Neural crest cell (in vitro differentiated cells): ENCODE measurements around the gene DHRS7B. TPM values are rescaled to one million over a fixed set of nuclear protein-coding genes. Genes with fewer than 3 reads are reported as not detected.

ENCODE experiments used
- DNase-seq: peaks from one replicate; pipeline ENCODE4 v3.0.0; 2021; ENCODE audit warnings: low read depth, mixed read lengths, low spot score
- H3K27ac Mint-ChIP-seq: one replicate; pipeline ENCODE4 v1.8.0; 2021; ENCODE audit warnings: mild to moderate bottlenecking, mixed read lengths; ENCODE audit not compliant: unreplicated experiment
- H3K27me3 Mint-ChIP-seq: 2 replicates; pipeline ENCODE4 v1.8.0; 2021; ENCODE audit warnings: low read depth, mild to moderate bottlenecking, mixed read lengths
- H3K36me3 Mint-ChIP-seq: 2 replicates; pipeline ENCODE4 v1.8.0; 2021; ENCODE audit warnings: low read depth, mild to moderate bottlenecking, mixed read lengths
- H3K4me1 Mint-ChIP-seq: 2 replicates; pipeline ENCODE4 v1.8.0; 2021; ENCODE audit warnings: mixed read lengths
- H3K4me3 Mint-ChIP-seq: one replicate; pipeline ENCODE4 v1.8.0; 2021; ENCODE audit warnings: mild to moderate bottlenecking, mixed read lengths
- H3K9me3 Mint-ChIP-seq: 2 replicates; pipeline ENCODE4 v1.8.0; 2021; ENCODE audit warnings: mixed read lengths
- CTCF ChIP-seq: fragments of 200-600 bp; sonication (generic); conservative IDR thresholded peaks from 2 replicates; pipeline ENCODE4 v1.5.0; 2021; ENCODE audit warnings: antibody characterized with exemption, mild to moderate bottlenecking
- total RNA-seq: library from RNA; stranded (reverse); gene quantifications from 2 replicates; pipeline ENCODE4 v1.2.1, GENCODE V29; 2021

DHRS7B gene
- total RNA-seq, 1 donor from 2014 or later: 14.8 TPM

DNA sequence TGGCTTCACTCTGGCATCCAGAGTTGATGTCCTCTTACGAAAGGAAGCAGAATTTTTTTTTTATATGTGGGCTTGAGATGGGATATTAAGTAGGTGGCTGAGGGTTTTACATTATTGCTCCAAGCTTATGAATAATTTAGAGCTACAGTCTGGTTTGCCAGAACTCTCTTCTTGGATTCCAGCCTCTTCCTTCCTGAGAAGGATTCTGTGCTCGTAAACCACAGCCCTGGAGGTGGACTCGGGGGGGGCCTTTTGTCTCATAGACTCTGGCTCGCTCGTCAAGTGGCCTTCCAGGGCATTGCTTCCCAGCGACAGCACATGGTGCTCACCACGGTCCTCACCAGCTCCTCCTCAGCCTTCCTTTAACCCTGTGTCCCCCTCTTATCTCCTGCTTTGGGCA lies 44.0 kb downstream of the DHRS7B start:
- DNase-seq: no peak
- Mint-ChIP-seq H3K4me1 (no peaks in the 10 kb centered on the region), H3K27ac (no peak overlapping the region), H3K27me3 (no peaks in the 10 kb centered on the region), H3K4me3 (no peak overlapping the region), H3K9me3 (no peaks in the 10 kb centered on the region), H3K36me3 (peaks cover 4% of the 10 kb centered on the region)
- TF ChIP-seq CTCF: no peak

GRCh38 chr17:21171309-21171922 lies 44.7 kb downstream of the DHRS7B start:
- TF ChIP-seq CTCF: no peak
- H3K4me3 Mint-ChIP-seq: no peak overlapping the region
- H3K9me3 Mint-ChIP-seq: no peaks in the 10 kb centered on the region
- peaks cover 4% of the 10 kb centered on the region for H3K36me3 Mint-ChIP-seq
- H3K27me3 Mint-ChIP-seq: no peaks in the 10 kb centered on the region
- DNase-seq: no peak
- no peak overlapping the region for H3K27ac Mint-ChIP-seq
- H3K4me1 Mint-ChIP-seq: no peaks in the 10 kb centered on the region

DNA sequence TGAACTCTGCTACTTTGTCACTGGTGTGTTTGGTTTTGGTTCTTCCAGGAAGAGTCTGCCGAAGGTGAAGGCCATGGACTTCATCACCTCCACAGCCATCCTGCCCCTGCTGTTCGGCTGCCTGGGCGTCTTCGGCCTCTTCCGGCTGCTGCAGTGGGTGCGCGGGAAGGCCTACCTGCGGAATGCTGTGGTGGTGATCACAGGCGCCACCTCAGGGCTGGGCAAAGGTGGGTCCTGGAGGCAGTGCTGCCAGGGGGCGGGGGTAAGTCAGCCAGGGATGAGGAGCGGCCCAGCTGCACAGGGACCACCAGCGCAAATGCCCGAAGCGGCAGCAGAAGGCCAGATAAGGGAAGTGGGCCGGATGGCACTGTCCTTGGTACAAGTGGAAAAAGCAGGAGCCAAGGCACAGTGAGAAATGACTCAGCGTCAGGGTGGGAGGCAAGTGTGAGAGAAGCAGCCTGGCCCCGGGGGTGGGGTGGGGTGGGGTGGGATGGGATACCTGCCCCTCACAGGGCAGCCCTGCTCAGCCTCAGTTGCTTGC lies 45.3 kb downstream of the DHRS7B start:
- peaks cover 4% of the 10 kb centered on the region for H3K36me3 Mint-ChIP-seq
- no peaks in the 10 kb centered on the region for H3K27me3 Mint-ChIP-seq
- H3K27ac Mint-ChIP-seq: no peak overlapping the region
- H3K9me3 Mint-ChIP-seq: no peaks in the 10 kb centered on the region
- H3K4me1 Mint-ChIP-seq: no peaks in the 10 kb centered on the region
- no peak overlapping the region for H3K4me3 Mint-ChIP-seq
- no peak for DNase-seq
- no peak for TF ChIP-seq CTCF

GRCh38 chr17:21172846-21173245 lies 46.1 kb downstream of the DHRS7B start:
- Mint-ChIP-seq H3K27me3 (no peaks in the 10 kb centered on the region), H3K4me1 (no peaks in the 10 kb centered on the region), H3K4me3 (no peak overlapping the region), H3K27ac (no peak overlapping the region), H3K36me3 (peaks cover 4% of the 10 kb centered on the region), H3K9me3 (no peaks in the 10 kb centered on the region)
- DNase-seq: no peak
- no peak for TF ChIP-seq CTCF

GRCh38 chr17:21173543-21173942 lies 46.8 kb downstream of the DHRS7B start:
- TF ChIP-seq CTCF: no peak
- no peaks in the 10 kb centered on the region for H3K9me3 Mint-ChIP-seq
- no peaks in the 10 kb centered on the region for H3K27me3 Mint-ChIP-seq
- no peak overlapping the region for H3K27ac Mint-ChIP-seq
- no peaks in the 10 kb centered on the region for H3K4me1 Mint-ChIP-seq
- no peak for DNase-seq
- H3K36me3 Mint-ChIP-seq: peaks cover 4% of the 10 kb centered on the region
- H3K4me3 Mint-ChIP-seq: no peak overlapping the region
